Activated T-helper 1 cell treated with anti-CD3 and anti-CD28 coated beads, Interleukin-2, amount 50 U/mL, for 16 hours (primary cell): ENCODE results near the gene PPM1L.
"Not testable (repeated sequence)": the region's sequence is repeated elsewhere in the genome, so short reads cannot be mapped to it uniquely, and the experiment has no call there.

Experiments used
- DNase-seq, 2 donors: peaks; one replicate each; pipeline ENCODE4 v3.0.0-alpha.2; 2020; ENCODE audit warnings: low read depth in 1 of 2, low spot score in 1 of 2

The PPM1L gene

GRCh38 chr3:160755776-160756304 lies at the start of gene PPM1L:
TSS of gene PPM1L (plus strand) at chr3:160756231.
- peak; percentile 23 to 39 for DNase-seq

- DNase-seq: peak in 1 of 2 donors; percentile 6
These were observed 48.7 kb upstream of the PPM1L start for GRCh38 chr3:160707187-160707794.

GRCh38 chr3:160709477-160710182 lies 46.4 kb upstream of the PPM1L start:
- no peak for DNase-seq

- not testable (repeated sequence) for DNase-seq
These were observed 42.9 kb upstream of the PPM1L start for GRCh38 chr3:160713144-160713543.

GRCh38 chr3:160719710-160720109 lies 36.3 kb upstream of the PPM1L start:
- no peak for DNase-seq

GRCh38 chr3:160720123-160720746 lies 35.8 kb upstream of the PPM1L start:
- no peak for DNase-seq

GRCh38 chr3:160722331-160722730 lies 33.7 kb upstream of the PPM1L start:
- DNase-seq: no peak

GRCh38 chr3:160725338-160725737 lies 30.7 kb upstream of the PPM1L start:
- no peak for DNase-seq

GRCh38 chr3:160735826-160736225 lies 20.2 kb upstream of the PPM1L start:
- DNase-seq: no peak

GRCh38 chr3:160738048-160738447 lies 18.0 kb upstream of the PPM1L start:
- no peak for DNase-seq

GRCh38 chr3:160739079-160739478 lies 17.0 kb upstream of the PPM1L start:
- DNase-seq: no peak

- DNase-seq: no peak
These were observed 9.1 kb upstream of the PPM1L start for GRCh38 chr3:160746976-160747375.

- no peak for DNase-seq
These were observed 8.6 kb upstream of the PPM1L start for GRCh38 chr3:160747422-160747821.

- no peak for DNase-seq
These were observed 7.8 kb upstream of the PPM1L start for GRCh38 chr3:160748231-160748630.

GRCh38 chr3:160748787-160749186 lies 7.2 kb upstream of the PPM1L start:
- DNase-seq: no peak

- DNase-seq: no peak
These were observed 2.1 kb upstream of the PPM1L start for GRCh38 chr3:160753953-160754352.

GRCh38 chr3:160754371-160754854 lies 1.6 kb upstream of the PPM1L start:
- DNase-seq: peak in 1 of 2 donors; percentile 6

GRCh38 chr3:160754855-160755747 lies 930 bp upstream of the PPM1L start:
- DNase-seq: peak; percentile 77 to 86

- no peak for DNase-seq
These were observed 1.4 kb downstream of the PPM1L start for GRCh38 chr3:160757233-160758106.
